Stimulated activated CD4-positive, alpha-beta T cell treated with anti-CD3 and anti-CD28 coated beads, Interleukin-4, amount 100 ng/mL, for 4 hours (primary cell): Measurements from ENCODE around the gene ATG9A.
"Not testable (repeated sequence)": the region's sequence is repeated elsewhere in the genome, so short reads cannot be mapped to it uniquely, and the experiment has no call there.

ENCODE experiments used
- DNase-seq, 2 experiments: peaks; one replicate each; pipeline ENCODE4 v3.0.0-alpha.2; 2020

ATG9A gene

GRCh38 chr2:219204425-219205164, 24.8 kb downstream of the ATG9A start:
- no peak for DNase-seq

DNA sequence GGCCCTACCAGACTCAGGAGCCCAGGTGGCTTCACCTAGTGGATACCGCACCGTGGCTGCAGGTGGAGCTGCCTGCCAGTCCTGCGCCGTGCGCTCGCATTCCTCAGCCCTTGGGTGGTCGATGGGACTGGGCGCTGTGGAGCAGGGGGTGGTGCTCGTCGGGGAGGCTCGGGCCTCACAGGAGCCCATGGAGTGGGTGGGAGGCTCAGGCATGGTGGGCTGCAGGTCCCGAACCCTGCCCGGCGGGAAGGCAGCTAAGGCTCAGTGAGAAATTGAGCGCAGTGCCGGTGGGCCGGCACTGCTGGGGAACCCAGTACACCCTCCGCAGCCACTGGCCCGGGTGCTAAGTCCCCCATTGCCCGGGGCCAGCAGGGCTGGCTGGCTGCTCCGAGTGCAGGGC, 28.1 kb downstream of the ATG9A start:
- not testable (repeated sequence) for DNase-seq

- DNase-seq = not testable (repeated sequence)
These were observed 28.7 kb downstream of the ATG9A start for GRCh38 chr2:219200502-219201326.

- DNase-seq = no peak
These were observed 29.8 kb downstream of the ATG9A start for GRCh38 chr2:219199470-219200211.

DNA sequence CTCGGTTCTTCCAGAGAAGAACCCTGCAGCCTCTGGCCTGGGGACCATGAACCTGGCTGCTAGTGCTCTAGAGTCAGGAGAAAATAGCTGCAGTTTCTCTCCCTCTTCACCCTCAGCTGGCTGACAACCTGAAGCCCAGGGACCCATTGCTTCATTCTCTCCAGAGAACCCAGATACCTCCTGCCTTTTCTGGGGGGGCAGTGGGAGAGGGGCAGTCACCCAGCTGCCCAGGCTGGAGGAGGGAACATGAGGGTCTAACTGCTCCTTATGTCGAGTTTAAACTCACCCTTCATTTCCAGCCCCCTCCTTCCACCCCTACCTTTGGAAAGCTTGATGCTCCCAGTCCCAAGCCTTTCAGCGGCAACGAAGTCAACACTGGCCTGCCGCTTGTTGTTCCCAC, 30.5 kb downstream of the ATG9A start:
- no peak for DNase-seq

- no peak for DNase-seq
These were observed 32.0 kb downstream of the ATG9A start for GRCh38 chr2:219197388-219197787.

DNA sequence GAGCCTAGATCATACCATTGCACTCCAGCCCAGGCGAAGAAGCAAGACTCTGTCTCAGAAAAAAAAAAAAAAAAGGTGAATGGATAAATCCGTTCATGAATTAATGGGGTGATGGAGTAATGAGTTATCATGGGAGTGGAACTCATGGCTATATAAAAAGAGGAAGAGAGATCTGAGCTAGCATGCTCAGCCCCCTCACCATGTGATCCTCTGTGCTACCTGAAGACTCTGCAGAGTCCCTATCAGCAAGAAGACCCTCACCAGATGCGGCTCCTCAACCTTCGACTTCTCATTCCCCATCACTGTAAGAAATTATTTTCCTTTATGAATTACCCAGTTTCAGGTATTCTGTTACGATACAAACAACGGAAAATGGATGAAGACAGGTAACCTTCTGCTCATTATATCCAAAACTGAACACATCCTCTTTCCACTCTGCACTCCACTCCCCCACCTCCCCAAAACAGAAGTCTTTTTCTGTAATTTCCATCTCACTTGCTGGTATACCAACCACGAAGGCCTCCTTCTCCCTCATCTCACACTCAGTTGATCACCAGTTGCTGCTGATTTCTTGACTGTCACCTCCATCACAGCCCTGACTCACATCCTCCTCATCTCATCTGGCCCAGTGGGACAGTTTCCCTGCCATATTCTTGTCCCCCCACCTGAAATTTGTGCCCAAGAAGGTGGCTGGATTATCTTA, 42.5 kb downstream of the ATG9A start:
- DNase-seq = no peak

GRCh38 chr2:219184121-219184520, 45.3 kb downstream of the ATG9A start:
- no peak for DNase-seq

DNA sequence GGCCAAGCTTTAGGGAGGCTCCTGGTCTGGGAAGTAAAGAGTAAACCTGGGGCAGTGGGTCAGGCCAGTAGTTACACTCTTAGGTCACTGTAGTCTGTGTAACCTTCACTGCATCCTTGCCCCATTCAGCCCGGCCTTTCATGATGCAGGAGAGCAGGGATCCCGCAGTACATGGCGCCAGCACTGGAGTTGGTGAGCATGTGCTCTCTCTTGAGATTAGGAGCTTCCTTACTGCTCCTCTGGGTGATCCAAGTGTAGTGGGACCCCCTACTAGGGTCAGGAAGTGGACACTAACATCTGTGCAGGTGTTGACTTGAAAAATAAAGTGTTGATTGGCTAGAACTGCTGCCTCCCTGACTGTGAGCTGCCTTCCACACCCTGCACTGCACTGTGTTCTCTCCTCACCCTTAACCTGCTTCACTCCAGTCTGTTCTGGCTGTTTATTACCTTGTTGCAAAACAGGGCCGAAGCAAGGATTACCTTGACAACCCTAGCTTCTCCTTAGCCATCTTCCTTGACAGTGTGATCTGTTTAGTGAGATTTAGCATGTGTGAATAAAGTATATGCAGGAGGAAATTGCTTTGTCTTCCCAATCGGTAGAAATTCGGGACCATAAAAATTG, 46.2 kb downstream of the ATG9A start:
- no peak for DNase-seq

DNA sequence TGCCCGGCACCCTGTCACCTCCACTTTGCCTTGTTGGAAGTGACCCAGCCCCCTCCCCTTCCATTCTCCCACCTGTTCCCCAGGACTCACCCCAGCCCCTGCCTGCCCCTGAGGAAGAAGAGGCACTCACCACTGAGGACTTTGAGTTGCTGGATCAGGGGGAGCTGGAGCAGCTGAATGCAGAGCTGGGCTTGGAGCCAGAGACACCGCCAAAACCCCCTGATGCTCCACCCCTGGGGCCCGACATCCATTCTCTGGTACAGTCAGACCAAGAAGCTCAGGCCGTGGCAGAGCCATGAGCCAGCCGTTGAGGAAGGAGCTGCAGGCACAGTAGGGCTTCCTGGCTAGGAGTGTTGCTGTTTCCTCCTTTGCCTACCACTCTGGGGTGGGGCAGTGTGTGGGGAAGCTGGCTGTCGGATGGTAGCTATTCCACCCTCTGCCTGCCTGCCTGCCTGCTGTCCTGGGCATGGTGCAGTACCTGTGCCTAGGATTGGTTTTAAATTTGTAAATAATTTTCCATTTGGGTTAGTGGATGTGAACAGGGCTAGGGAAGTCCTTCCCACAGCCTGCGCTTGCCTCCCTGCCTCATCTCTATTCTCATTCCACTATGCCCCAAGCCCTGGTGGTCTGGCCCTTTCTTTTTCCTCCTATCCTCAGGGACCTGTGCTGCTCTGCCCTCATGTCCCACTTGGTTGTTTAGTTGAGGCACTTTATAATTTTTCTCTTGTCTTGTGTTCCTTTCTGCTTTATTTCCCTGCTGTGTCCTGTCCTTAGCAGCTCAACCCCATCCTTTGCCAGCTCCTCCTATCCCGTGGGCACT, 46.9 kb downstream of the ATG9A start:
- no peak for DNase-seq

- DNase-seq = no peak
These were observed 47.9 kb downstream of the ATG9A start for GRCh38 chr2:219181531-219181930.

DNA sequence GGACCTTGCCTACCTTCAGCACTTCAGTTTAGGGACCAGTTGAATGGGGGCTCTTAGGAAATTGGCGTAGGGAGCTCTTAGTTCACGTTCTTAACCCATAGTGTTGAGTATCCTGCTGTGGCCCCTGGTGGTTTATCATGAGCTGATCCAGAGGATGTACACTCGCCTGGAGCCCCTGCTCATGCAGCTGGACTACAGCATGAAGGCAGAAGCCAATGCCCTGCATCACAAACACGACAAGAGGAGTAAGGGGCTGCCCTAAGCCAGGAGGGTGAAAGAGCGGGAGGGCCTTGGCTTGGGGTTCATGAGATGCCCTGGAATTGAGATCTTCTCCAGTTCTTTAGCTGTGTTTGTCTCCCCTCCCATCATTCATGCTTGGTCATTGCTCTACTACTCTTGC, 48.5 kb downstream of the ATG9A start:
- no peak for DNase-seq

- DNase-seq = no peak
These were observed 49.6 kb downstream of the ATG9A start for GRCh38 chr2:219179601-219180465.

DNA sequence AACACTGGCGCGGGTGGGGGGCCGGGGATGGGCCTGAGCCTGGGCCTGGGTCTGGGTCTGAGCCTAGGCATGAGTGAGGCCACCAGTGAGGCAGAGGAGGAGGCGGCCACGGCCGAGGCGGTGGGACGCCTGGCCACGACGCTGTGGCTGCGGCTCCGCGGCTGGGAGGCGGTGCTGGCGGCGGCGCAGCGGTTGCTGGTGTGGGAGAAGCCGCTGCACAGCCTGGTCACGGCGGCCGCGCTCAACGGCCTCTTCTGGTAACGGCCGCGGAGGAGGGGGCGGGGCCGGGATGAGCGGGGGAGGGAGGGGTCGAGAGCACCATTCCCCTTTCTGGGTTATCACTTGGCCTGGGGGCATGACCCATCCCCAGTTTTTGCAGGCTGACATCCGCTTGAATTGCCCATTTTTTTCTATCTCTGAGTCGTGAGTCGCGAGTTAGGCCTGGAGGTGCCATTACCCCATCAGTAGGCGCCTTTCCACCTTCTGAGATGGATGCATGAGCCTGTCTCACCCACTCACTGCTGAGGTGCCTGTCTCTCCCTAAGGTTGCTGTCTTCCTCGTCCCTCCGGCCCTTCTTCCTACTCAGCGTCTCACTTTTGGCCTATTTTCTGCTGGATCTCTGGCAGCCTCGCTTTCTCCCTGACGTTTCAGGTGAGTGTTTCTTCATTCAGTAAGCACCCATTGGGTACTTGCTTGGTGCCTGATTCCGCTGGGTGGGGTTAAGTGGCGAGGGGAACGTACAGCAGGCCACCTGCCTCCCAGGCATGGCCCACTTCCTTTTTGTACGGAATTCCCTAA, 50.9 kb downstream of the ATG9A start:
- peak; percentile 10 to 46 for DNase-seq

GRCh38 chr2:219177552-219178376, 51.7 kb downstream of the ATG9A start, which contains the start of gene RETREG2:
TSS of gene RETREG2 (plus strand) at chr2:219178275. CDS start at chr2:219178353, 78 bp downstream.
- peak; percentile 75 for DNase-seq

DNA sequence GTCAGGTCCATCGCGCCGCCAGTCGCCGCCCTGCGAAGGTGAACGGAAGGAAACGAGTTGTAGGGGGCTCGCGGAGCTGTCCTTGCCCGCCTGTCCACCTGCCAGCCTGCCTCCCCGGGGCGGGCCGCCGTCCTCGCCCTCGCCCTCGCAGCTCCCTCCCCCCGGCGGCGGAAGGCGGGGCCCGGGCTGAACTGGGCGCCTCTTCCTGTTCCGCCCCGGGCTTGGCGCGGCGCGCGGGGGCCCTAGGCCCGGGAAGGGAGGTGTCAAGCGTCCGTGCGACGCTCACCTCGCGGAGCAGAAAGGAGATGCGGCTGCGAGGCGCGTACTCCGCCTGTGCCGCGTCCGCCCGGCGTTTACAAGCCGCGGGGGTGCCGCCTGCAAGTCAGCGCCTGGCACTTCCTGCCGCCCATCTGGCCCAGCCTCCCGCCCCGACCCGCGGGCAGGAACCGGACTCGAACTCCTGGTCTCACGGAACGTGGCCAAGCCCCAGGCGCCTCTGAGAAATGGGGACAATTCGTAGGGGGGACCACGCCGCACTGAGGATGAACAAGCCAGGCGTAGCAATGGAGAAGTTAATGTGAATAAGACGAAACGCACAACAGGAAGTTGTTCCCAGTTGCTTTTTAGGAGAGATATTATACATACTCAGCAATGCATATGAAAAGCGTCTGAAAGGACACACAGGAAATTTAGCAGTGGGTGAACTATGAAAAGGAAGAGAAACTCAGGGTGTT, 52.5 kb downstream of the ATG9A start, which contains the start of gene CNPPD1:
TSS of gene CNPPD1 (minus strand) at position 108 of the 734 bp plus-strand sequence. CDS start at position 11, 97 bp downstream.
- DNase-seq = peak; percentile 81 to 89
